H1 (cell line): ENCODE results near the gene MBLAC1. TPM values are rescaled to one million over a fixed set of nuclear protein-coding genes. Genes with fewer than 3 reads are reported as not detected.

ENCODE experiments used
- BRCA1 ChIP-seq: IDR thresholded peaks from 2 replicates; pipeline ENCODE4 v1.6.1; 2012; ENCODE audit warnings: low read depth, low read length, improper control_type of control experiment
- CHD7 ChIP-seq: fragments of 300-600 bp; sonication (generic); IDR thresholded peaks from 2 replicates; pipeline ENCODE4 v1.7.1; 2012; ENCODE audit warnings: low read length, moderate library complexity, mild to moderate bottlenecking, inconsistent platforms; ENCODE audit not compliant: insufficient replicate concordance
- HDAC6 ChIP-seq: IDR thresholded peaks from one replicate; pipeline ENCODE4 v1.7.1; 2012; ENCODE audit warnings: low read depth, mild to moderate bottlenecking, inconsistent platforms, low read length, moderate library complexity
- MAFK ChIP-seq: IDR thresholded peaks from 2 replicates; pipeline ENCODE4 v1.6.1; 2012; ENCODE audit warnings: low read depth, mild to moderate bottlenecking, improper control_type of control experiment, low read length
- POLR2A ChIP-seq, 2 experiments: IDR thresholded peaks; 1 replicate in 1 of 2; 2 replicates in 1 of 2; pipeline ENCODE4 v1.6.1; 2011; ENCODE audit warnings: low read depth in 2 of 2, low read length in 2 of 2, mild to moderate bottlenecking in 2 of 2; ENCODE audit errors: control extremely low read depth in 1 of 2
- RNF2 ChIP-seq: fragments of 200-900, 300-1000 bp; sonication (generic); IDR thresholded peaks from 2 replicates; pipeline ENCODE4 v1.7.1; 2016; ENCODE audit warnings: borderline replicate concordance, low read depth, mild to moderate bottlenecking, antibody characterized with exemption, low read length; ENCODE audit not compliant: poor library complexity, severe bottlenecking; ENCODE audit errors: missing control alignments
- SAP30 ChIP-seq: fragments of 300-600 bp; sonication (generic); IDR thresholded peaks from 2 replicates; pipeline ENCODE4 v1.7.1; 2012; ENCODE audit warnings: low read length, moderate library complexity, mild to moderate bottlenecking, inconsistent platforms; ENCODE audit not compliant: insufficient read depth, insufficient replicate concordance
- SIN3A ChIP-seq, 2 experiments: IDR thresholded peaks in 1 of 2; conservative IDR thresholded peaks in 1 of 2; 2 replicates each; pipeline ENCODE4 v1.6.1; 2011 to 2012; ENCODE audit warnings: low read length in 2 of 2, improper control_type of control experiment in 1 of 2, low read depth in 1 of 2, mild to moderate bottlenecking in 1 of 2
- SUZ12 ChIP-seq: fragments of 200-600 bp; sonication (generic); IDR thresholded peaks from 2 replicates; pipeline ENCODE4 v1.6.1; 2012; ENCODE audit warnings: mild to moderate bottlenecking, inconsistent platforms, low read length, moderate library complexity, mixed read lengths
- TBP ChIP-seq: IDR thresholded peaks from 2 replicates; pipeline ENCODE4 v1.6.1; 2011; ENCODE audit warnings: low read depth, low read length, improper control_type of control experiment
- YY1 ChIP-seq: IDR thresholded peaks from 2 replicates; pipeline ENCODE4 v1.6.1; 2011; ENCODE audit warnings: low read depth, mild to moderate bottlenecking, low read length
- polyA plus RNA-seq, 7 experiments: library from polyadenylated mRNA; depleted of rRNA in 3 of 7; stranded (reverse) in 5 of 7; unstranded in 2 of 7; fragments of >200 nt in 5 of 7; fragments of 200-250 nt in 2 of 7; gene quantifications; 1 replicate in 5 of 7; 2 replicates in 1 of 7; 4 replicates in 1 of 7; pipeline versions ENCODE4 v1.2.1 to v1.2.3, GENCODE V29; 2011 to 2013; ENCODE audit warnings: missing spikeins in 2 of 7, mixed read lengths in 2 of 7
- total RNA-seq: library from RNA; stranded (reverse); fragmentation: NEBNext Ultra II Directional; extraction: Animal tissue kit (Norgen Biotek cat#: 25700); gene quantifications from 2 replicates; pipeline ENCODE4 v1.2.1, GENCODE V29; 2021

The MBLAC1 gene
- total and polyA plus RNA-seq, 2 of the 8 experiments (the other 6 are each of a cell fraction or from before 2014, with no cell fraction given): 1.00 to 1.7 TPM

GRCh38 chr7:100148225-100148558, 21.4 kb downstream of the MBLAC1 start (continued):
- no peak for TF ChIP-seq CHD7
- no peak for TF ChIP-seq MAFK
- TF ChIP-seq SIN3A (conservative IDR thresholded peaks at IDR 0.05 in 1 of 2, IDR thresholded peaks at IDR 0.05 in 1 of 2; ENCODE audit: low read depth in 1 of 2, low read length in 2 of 2): no peak
- TF ChIP-seq SAP30: no peak
- TF ChIP-seq TBP: no peak
- TF ChIP-seq HDAC6: no peak
- TF ChIP-seq YY1: no peak
- TF ChIP-seq SUZ12: no peak
- TF ChIP-seq RNF2: no peak
- TF ChIP-seq BRCA1: no peak
- no peak for TF ChIP-seq POLR2A (IDR thresholded peaks at IDR 0.05; ENCODE audit: control extremely low read depth in 1 of 2, low read depth in 2 of 2, low read length in 2 of 2)
